NCI-H446 treated with DMSO at 0.1 percent for 48 hours (cell line): ENCODE measurements around the gene CCDC3.

Experiments used
- DNase-seq: peaks from one replicate; lab custom pipeline; 2025; lab: John Stamatoyannopoulos, UW

The CCDC3 gene

DNA sequence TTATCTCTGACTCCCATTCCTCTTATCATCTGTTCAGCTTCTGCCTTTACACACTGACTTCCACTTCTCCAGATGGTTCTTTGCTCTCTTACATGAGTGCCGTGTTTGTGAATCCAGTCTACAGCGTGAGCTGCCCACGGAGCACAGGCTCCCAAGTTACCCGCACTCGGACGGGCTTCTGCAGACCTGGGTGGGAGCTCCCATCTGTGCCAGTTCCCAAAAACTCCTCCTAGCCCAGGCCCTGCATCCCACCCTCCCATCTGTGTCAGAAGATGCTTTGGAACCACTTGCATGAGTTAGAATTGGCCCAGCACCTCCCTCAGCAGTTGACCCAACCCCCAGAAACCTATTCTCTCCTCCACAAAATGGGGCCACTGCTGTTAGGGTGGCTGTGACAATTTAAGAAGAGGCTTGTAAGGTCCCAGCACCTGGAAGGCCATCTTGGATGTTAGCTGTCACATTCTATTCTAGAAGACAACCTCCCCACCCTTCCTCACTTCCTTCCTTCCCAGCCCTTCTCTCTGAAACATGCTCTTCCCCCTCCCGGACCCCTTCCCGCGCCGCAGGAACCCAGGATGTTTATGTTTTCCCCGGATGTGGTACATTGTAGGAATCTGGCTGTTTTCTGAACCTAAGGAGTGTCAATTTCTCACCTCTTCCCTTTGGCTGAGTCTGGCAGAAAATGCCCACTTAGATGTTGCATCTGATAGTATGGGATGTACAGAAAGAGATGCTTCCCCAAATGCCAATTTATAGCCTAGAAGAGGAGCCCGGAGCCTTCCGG is 79.2 kb downstream of the CCDC3 start:
- no peak for DNase-seq

DNA sequence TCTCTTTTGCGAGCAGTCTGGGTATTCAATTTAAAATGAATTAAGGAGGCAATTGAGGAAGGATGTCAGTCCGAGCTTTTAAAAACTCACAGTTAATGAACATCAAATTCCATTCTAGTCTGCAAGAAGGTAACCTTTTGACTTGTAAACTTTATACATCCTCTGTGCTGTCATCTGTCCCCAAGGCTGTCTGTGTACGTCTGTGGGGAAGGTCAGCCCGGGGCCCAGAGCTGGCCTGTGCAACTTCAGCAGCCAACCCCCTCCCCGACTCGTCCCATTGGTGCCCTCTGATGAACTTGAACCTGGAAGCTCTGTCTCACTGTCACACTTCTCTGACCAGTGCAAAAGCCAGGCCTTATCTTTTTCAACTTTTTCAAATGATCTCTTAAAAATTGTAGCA is 80.3 kb downstream of the CCDC3 start:
- DNase-seq = no peak

DNA sequence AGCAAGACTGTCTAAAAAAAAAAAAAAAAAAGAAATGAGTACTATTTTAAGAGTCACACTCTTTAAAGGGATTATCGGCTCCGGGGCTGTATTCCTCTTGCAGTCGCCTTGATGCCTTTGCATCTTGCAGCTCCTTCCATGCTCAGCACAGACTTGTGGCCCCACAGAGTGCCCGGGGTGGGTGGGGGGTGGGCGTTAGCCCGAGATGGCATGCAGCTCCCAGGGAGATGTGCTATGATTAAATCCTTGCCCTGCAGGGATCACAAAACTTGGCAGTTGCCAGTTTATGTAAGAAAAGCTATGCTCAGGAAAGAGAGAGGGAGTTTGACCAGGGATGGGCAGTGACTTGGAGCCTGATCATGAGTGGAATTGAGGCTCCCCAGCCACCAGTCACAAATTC is 81.9 kb downstream of the CCDC3 start:
- DNase-seq = no peak

DNA sequence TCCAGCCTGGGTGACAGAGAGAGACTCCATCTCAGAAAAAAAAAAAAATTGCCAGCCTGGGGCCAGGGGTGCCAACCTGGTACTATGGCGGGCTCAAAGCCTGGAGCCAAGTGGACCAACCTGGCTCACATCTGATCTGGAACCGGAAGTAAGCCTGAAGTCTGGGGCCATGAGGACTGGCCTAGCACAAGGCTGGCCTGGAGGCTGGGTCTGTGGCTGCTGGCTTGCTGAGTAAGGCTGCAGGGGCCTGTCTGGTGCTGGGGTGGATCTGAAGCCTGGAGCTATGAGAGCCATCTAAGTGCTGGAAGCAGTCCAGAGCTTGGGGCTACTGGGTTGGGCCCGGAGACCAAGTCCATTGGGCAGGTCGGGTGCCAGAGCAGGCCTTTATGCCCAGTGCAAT is 84.9 kb downstream of the CCDC3 start:
- no peak for DNase-seq

DNA sequence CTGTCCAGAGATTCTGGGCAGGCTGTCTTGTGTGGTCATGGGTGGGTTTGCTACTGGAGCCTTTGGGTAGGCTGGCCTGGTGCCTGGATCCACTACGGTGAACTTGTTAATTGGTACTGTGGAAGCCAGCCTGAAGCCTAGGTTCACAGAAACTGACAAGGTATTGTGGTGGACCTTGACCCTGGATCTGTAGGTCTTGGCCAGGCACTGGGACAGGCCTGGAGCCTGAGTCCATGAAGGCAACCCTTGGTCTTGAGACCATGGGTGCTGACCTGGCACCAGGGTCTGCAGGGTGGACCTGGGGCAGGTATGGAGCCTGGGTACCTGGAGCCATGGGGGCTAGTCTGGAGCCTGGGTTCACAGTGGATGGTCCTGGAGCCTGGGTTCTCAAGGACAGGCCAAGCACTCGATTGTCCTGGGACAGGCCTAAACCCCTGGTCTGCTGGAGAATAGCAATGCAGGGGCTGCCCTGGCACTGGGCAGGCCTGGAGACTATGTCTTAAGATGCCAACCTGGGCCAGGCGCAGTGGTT is 85.8 kb downstream of the CCDC3 start:
- no peak for DNase-seq

DNA sequence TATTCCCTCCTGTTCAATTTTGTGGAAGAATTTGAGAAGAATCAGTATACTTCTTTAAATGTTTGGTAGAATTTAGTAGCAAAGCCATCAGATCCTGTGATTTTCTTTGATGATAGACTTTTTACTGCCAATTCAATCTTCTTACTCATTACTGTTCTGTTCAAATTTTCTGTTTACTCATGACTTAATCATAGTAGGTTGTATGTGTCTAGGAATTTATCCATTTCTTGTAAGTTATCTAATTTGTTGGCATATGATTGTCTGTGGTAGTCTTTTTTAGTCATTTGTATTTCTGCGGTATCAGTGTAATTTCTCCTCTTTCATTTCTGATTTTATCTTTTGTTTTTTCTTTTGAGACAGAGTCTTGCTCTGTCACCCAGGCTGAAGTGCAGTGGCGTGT is 87.4 kb downstream of the CCDC3 start:
- no peak for DNase-seq

DNA sequence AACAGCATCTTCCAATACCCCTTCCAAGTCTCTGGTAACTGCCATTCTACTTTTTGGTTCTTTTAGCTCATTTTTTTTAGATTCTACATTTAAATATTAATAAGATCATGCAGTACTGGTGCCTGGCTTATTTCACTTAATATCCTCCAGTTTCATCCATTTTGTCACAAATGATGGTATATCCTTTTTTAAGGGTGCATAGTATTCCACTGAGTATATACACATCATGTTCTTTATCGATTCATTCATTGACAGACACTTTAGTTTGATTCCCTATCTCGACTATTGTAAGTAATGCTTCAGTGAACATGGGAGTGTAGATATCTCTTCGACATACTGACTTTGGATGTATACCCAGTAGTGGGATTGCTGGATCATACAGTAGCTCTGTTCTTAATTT is 89.7 kb downstream of the CCDC3 start:
- DNase-seq = no peak

DNA sequence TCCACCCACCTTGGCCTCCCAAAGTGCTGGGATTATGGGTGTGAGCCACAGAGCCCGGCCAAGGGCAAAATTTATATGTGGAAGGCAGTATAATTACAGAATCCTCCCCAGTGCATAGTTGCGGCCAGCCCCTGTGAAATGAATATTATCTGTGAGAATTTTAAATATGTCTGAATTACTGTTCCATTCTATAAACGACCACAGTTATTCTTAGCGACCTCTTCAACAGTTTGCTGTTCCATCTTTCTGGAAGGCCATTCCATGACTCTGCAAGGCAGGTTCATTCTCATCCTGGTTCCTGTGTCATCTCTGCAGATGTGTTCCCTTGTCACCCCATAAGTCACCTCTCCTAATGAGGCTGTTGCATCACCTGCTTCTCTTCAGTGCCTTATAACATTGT is 90.7 kb downstream of the CCDC3 start:
- DNase-seq = no peak

DNA sequence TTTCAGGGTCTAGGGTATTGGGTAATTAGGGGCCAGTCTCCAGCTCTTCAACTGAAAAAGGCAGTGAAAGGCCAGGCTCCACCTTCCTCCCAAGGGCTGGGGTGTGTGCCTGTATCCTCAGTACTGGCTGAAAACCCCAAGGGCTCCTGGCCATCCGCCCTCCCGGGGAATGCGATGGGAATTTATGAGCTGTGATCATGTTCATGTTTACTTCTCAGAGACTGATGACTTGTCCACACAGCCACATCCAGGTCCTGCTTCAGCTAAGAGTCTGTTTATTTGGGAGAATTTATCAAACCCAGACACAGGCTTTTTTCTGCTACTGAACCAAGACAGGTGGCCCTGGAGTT is 91.7 kb downstream of the CCDC3 start:
- no peak for DNase-seq

DNA sequence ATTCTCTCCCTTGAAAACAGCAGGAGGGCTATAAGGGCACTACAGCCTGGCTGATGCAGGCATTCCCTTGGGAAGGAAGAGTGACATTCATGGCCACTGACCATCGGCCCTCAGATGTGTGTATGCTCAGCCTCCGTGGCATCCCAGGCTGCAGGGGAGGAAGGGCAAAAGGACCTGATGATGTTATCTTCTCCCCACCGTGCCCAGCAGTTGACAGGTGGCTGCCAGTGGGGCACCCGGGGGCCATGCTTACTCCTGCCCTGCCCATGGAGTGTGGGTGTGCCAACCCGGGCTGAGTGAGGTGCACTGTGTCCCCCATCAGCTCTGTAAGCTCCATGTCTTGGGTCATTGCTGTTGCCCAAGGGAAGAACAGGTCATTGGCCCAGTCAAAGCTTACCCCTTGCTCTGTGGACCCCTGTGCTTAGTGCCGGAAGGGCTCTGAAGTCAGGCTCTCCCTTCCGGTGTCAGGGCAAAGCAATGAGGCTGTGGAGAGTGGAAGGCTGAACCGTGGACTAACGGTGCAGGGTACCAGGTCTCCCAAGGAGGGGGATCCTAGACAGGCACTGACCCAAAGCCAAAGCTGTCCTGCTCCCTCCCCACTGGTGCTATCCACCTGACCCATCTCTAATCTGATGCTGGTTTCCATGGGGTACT is 92.2 kb downstream of the CCDC3 start:
- DNase-seq = no peak

DNA sequence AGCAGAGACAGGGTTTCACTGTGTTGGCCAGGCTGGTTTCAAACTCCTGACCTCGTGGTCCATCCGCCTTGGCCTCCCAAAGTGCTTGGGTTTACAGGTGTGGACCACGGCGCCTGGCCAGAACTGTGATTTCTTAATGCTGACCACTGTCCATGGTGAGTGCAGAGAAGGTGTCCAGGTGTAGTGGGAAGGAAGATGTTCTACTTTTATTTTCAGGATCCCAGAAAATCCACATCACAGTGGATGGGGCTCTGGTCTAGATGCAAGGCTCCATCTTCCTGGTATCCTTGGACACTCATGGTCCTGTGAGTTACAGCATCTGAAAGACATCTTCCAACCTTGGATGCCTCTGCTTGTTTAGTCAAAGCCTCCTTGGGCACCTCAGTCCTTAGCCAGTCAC is 92.7 kb downstream of the CCDC3 start:
- DNase-seq = no peak

DNA sequence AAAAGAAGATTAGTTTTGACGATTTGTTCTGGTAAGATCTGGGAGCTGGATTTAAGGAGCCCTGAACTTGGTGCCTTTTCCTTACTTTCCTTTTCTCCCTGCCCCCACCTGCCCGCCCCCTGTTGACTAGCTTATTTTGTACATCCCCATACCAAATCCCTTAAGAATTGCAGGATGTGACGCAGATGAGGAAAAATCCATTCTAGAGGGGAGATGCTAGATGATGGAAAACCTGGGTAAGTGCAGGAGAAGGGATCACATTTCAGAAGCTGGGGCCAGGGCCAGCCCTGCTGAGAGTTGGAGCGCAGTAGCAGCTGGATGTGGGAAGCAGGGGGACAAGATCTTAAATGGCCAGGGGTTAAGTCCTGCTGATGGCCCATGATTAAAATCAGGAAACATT is 93.9 kb downstream of the CCDC3 start:
- DNase-seq = no peak

DNA sequence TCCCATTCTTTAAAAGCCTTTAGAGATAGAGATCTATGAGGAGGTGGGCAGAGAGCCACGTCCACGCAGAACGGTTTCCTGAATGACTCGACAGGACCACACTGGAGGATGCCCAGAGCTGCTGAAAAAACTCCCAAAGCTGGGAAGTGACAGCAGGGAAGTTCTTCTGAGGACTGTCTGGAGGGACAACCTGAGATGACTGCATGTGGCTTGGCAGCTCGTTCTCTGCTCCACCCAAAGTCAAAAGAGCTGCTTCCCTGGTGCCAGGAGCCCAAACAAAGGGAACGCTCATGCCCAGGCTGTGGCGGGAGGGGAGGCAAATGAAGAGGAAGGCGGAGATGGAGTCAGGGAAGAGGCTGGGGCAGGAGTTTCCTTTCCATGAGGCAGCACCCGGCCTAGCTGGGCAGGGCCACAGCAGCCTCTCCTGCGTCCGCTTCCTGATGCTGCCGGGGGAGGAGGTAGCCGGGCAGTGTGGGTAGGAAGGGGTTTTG is 95.4 kb downstream of the CCDC3 start:
- DNase-seq = no peak

DNA sequence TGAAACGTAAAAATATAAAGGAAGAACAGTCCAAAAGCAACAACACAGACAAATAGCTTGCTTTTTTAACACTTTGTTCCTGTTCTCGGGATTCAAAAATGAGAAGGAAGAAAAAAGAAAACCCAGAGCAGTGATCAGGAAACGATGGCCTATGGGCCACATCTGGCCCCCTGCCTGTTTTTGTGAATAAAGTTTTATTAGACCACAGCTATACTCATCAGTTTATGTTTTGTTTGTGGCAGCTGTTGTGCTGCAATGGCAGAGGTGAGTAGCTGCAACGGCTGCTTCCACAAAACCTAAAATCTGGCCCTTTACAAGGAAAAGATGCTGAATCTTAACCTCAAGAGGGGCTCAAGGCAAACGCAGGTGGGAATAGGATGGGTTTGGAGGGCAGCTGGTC is 96.4 kb downstream of the CCDC3 start:
- DNase-seq = no peak

DNA sequence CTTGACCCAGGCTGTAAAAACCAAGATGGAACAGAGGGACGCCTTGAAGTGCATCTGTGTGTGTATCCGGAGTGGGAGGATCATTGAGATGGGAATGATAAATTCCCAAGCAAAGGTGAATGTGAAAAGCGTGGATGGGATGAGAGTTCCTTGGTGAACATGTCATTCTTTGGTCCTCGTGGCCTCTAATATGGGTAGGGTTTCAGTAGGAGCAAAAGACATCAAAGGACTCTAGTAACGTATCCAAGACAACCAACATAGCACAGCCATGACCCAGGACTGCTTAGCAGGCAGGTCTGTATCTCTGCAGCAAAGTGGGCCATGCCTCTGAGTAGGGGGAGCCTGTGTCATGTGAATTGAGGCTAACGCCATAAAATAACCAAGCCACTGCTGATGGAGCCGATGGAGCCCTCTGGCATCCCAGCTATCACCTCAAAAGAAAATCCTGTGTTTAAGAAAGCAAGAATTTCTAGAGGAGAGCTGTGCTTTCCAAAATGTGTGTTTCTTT is 98.6 kb downstream of the CCDC3 start:
- no peak for DNase-seq

DNA sequence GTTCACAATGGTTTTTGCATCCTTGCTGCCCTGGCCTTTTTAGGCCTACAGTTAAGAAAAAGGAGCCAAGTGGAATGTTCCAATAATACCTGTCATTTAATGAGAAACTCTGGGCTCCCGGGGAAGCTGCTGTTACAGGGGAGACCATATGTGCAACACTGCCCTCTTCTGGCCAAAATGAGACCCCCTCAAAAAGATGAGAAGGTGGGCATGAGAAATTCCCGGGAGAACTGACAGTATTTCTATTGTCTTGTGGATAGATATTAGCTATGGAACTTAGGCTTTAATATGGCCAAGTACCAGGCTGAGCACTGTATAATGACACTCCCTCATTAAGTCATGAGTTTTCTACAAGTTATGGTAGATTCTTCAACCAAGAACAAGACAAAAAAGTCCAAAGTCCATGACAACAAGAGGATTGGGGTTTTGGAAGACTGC is 99.4 kb downstream of the CCDC3 start:
- no peak for DNase-seq

DNA sequence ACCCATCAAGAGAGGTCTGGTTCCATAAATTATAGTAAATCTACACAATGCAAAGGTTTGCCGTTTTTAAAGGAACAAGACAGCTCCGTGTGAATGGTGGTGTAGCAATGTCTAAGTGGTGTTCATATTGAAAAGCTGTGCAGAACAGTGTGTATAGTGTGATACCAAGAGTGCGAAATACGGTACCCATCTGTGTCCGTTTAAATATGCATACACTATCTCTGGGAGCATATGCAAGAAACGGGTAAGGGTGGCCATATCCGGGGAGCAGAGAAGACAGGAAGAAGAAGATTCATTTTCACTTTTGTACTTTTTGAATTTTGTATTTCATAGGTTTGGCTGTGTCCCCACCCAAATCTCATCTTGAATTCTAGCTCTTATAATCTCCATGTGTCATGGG is 102.0 kb downstream of the CCDC3 start:
- no peak for DNase-seq

DNA sequence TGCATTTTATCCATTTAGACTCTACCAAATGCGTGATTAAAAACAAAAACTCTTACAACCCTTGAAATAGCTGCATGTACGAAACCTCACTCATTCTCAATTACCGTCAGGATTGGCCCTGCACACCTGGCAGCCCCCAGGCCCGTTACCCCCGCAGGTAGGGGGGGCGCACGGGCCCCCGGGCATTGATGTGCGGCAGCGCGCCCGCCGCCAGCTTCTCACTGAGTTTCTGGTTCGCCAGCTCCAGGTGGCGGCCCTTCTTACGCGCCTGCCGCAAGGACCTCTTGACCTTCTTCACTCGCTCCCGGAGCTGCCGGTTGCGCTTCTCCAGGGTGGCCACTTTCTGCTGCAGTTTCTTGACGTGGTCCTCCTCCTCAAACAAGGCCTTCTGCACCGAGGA is 103.2 kb downstream of the CCDC3 start:
- no peak for DNase-seq

DNA sequence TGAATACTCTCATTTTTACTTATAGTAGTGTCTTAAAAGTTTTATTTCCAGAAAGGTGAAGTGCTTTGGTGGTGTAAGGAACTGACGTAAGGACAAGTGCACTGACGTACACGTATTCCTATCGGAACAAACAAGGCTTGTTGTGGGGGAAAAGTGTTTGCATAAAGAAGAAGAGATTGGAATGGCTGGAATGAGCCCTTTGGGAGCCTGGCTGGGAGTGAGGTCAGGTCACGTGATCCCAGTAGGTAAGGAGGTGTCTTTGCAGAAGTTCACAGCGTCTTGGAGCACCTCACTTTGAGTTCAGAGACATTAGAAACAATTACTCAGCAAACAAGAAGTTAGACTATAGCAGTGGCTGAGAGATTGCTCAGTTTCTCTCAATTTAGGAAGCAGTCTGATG is 104.2 kb downstream of the CCDC3 start:
- DNase-seq = no peak

DNA sequence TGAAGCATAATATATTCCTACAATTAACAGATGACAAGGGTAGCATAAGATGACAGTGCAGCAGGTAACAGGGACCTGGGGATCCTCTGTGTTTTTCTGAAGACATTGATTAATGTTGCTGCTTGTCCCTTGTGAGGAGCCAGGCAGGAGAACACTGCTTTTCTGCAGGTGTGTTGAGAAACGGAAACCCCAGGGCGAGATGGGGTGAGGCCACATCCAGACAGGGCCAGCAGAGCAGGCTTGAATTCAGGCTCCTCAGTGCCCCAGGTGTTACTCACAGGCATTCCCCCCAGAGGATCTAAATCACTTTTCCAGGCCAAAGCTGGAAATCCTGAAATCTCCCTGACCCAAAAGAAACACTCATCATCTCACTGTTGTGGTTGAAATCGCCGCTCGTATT is 105.3 kb downstream of the CCDC3 start:
- no peak for DNase-seq

DNA sequence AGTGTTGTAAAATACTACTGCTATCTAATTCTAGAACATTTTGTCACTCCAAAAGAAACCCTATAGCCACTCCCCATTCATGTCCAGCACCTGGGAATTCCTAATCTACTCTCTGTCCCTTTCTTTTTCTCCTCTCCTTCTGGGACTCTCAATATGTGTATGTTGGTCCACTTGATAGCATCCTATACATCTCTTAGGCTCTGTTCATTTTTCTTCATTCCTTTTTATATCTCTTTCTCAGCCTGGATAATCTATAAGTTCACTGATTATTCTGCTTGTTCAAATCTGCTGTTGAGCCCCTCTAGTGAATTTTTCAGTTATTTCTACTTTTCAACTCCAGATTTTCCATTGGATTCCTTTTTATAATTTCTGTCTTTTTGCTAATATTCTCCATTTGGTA is 108.6 kb downstream of the CCDC3 start:
- no peak for DNase-seq

DNA sequence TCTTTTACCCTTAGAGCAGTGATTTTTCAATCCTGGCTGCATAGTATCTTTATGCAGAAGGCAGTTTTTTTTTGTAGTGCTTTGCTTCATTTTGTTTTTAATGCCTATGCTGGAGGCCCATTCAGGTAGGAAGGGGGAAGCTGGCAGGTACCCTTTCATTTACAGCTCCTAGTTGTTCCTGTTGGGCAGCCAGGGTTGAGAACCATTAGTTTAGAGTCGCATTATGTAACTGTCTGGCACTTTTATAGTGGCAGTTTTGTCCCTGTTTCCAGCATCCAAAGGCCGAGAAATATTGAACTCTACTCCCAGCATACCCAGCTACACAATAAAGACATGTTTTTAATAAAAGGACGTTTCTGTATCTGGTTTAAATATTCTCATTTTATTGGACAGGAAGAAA is 110.6 kb downstream of the CCDC3 start:
- no peak for DNase-seq

DNA sequence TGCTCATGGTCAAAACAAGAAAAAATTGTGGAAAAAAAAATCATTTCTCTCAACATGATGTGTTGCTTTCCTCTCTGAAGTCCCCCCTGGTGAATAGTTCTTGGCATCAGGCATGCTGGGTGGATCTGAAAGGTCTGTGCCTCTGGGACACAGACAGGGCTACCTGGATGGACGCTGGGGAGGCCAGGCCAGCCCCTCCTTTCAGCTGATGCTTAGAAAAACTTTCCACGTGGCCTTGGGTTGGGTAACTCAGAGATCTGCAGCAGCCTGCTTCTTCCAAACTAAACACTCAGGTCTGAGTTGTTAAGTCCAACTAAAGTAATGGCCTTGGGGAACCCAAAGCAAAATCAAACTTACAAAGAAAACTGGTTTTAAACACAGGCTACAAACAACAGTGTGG is 113.0 kb downstream of the CCDC3 start:
- DNase-seq = no peak
